HTR-8/SVneo (cell line): ENCODE measurements around the gene SLC44A3.
"Not testable (repeated sequence)": the region's sequence is repeated elsewhere in the genome, so short reads cannot be mapped to it uniquely, and the experiment has no call there.

Source experiments
- DNase-seq: peaks from one replicate; pipeline ENCODE4 v3.0.0; 2011; ENCODE audit warnings: low spot score, mixed read lengths; ENCODE audit not compliant: insufficient read length
- FAIRE-seq: peaks from 2 replicates; lab custom pipeline; 2011; peaks lifted over from hg19 to GRCh38; lab: Jason Lieb, UNC

SLC44A3 gene

GRCh38 chr1:94927405-94928175 lies 107.4 kb downstream of the SLC44A3 start:
- FAIRE-seq: no peak
- no peak for DNase-seq

- DNase-seq (no peak), FAIRE-seq (no peak)
These were observed 108.3 kb downstream of the SLC44A3 start for GRCh38 chr1:94928293-94928939.

- no peak for DNase-seq
- no peak for FAIRE-seq
These were observed 109.4 kb downstream of the SLC44A3 start for GRCh38 chr1:94929351-94930217.

- DNase-seq (no peak), FAIRE-seq (no peak)
These were observed 111.2 kb downstream of the SLC44A3 start for GRCh38 chr1:94931254-94931841.

GRCh38 chr1:94934551-94934950 lies 114.4 kb downstream of the SLC44A3 start:
- DNase-seq: no peak
- no peak for FAIRE-seq

- FAIRE-seq: no peak
- DNase-seq: no peak
These were observed 114.9 kb downstream of the SLC44A3 start for GRCh38 chr1:94935034-94935433.

- FAIRE-seq: no peak
- no peak for DNase-seq
These were observed 115.3 kb downstream of the SLC44A3 start for GRCh38 chr1:94935476-94935875.

- DNase-seq (no peak), FAIRE-seq (no peak)
These were observed 116.9 kb downstream of the SLC44A3 start for GRCh38 chr1:94936861-94937620.

GRCh38 chr1:94937820-94938219 lies 117.7 kb downstream of the SLC44A3 start:
- no peak for FAIRE-seq

GRCh38 chr1:94940738-94941137 lies 120.6 kb downstream of the SLC44A3 start:
- FAIRE-seq (no peak), DNase-seq (no peak)

More at GRCh38 chr1:94937820-94938219, 117.7 kb downstream of the SLC44A3 start:
- no peak for DNase-seq

GRCh38 chr1:94941480-94941879 lies 121.3 kb downstream of the SLC44A3 start:
- DNase-seq, FAIRE-seq: not testable (repeated sequence)

- DNase-seq (no peak), FAIRE-seq (no peak)
These were observed 122.3 kb downstream of the SLC44A3 start for GRCh38 chr1:94942171-94943128.
